ENCODE data around the gene RASGRF1.

Gene RASGRF1

GRCh38 chr15:78921517-78921916, 169.1 kb downstream of the RASGRF1 start:
- no peak for DNase-seq (ENCODE audit: extremely low read depth in 1 of 2, low read depth in 1 of 2)

DNA sequence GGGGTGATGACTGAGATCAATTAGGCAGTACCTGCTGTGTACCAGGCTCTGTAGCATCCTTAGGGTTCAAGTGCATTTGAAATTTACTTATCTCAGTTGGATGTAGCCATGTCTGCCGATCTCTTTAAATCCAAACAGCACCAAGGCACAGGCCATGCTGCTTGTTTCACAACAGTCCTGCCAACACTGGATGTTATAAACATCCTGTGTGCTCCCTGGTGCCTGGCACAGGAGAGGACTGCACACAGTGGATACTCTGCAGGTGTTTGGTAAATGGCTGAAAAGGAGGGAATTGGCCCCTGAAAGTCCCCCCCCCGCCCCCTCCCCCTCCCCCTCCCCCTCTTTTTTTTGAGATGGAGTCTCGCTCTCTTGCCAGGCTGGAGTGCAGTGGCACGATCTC, 172.7 kb downstream of the RASGRF1 start:
- DNase-seq (ENCODE audit: extremely low read depth in 1 of 2, low read depth in 1 of 2), result no peak

DNA sequence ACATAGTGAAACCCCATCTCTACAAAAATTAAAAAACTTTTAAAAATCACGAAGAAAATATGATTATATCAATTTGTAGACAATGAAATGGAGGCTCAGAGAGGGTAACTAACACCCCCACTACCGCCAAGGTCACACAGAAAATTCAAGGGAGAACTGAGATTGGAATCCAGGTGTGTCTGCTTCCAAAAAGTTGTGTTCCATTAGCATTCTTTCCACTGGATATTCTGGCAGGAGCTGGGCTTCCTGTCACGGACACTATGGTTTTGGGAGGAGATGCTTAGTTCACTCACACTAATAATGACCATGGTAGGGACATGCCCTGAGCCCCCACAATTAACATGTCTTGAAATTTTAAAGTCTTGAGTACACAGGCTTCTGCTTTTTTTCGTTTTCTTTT, 174.5 kb downstream of the RASGRF1 start:
- no peak for DNase-seq (ENCODE audit: extremely low read depth in 1 of 2, low read depth in 1 of 2)

- DNase-seq (ENCODE audit: extremely low read depth in 1 of 2, low read depth in 1 of 2), result no peak
Measured at GRCh38 chr15:78915341-78916087, 175.1 kb downstream of the RASGRF1 start.

GRCh38 chr15:78914027-78914764, 176.4 kb downstream of the RASGRF1 start:
- DNase-seq (ENCODE audit: extremely low read depth in 1 of 2, low read depth in 1 of 2), result no peak

DNA sequence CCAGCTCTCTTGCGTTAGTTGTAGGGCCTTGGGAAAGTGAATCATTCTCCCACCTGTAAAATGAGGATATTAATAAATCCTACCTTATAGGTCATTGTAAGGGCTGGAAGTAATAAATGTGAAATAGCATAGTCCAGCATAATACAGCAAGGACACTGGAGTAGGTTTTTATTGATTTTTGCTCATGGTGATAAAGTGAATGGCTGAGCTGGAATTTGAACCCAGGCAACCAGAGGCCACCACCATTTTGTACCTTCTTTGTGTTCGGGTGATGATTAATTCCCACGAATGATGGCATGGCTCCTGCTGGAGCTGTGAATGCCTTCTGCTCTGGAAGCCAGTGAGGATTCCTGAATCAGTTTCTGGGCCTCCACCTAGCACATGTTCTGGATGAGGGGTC, 177.6 kb downstream of the RASGRF1 start:
- no peak for DNase-seq (ENCODE audit: extremely low read depth in 1 of 2, low read depth in 1 of 2)

- DNase-seq (ENCODE audit: extremely low read depth in 1 of 2, low read depth in 1 of 2), result no peak
Measured at GRCh38 chr15:78912316-78912715, 178.3 kb downstream of the RASGRF1 start.

- no peak for DNase-seq (ENCODE audit: extremely low read depth in 1 of 2, low read depth in 1 of 2)
Measured at GRCh38 chr15:78910271-78910670, 180.3 kb downstream of the RASGRF1 start.
